ENCODE measurements around the gene NOXA1.
"Not testable (repeated sequence)": the region's sequence is repeated elsewhere in the genome, so short reads cannot be mapped to it uniquely, and the experiment has no call there.

NOXA1 gene

DNA sequence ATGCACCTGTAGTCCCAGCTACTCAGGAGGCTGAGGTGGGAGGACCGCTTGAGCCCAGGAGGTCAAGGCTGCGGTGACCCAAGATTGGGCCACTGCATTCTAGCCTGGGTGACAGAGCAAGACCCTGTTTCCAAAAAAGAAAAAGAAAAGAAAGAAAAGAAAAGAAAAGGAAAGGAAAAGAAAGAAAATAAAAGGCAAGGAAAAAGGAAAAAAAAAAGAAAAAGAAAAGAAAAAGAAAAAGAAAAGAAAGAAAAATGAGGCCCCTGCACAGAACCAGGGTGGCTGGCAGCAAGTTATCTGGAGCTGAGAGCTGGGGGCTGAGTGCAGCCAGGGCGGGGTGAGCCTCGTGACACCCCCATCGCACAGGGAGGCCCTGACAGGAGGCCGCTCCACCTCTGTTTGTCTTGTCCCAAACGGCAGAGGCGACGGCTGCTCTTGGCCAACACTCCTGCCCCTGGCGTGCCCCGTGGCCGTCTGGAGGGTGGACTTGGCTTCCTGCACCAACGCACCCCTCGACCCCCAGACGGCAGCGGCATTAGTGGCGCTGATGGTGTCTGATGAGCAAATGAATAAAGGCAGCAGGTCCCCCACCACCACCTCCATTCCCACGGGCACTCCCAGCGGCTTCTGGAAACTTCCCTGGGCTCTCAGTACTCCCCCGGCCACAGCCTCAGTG is 17.0 kb upstream of the NOXA1 start:
- DNase-seq, result no peak

- peak; percentile 70 for DNase-seq
These were observed 16.2 kb upstream of the NOXA1 start for GRCh38 chr9:137406876-137407589.

- DNase-seq, result no peak
These were observed 15.4 kb upstream of the NOXA1 start for GRCh38 chr9:137407590-137408300.

DNA sequence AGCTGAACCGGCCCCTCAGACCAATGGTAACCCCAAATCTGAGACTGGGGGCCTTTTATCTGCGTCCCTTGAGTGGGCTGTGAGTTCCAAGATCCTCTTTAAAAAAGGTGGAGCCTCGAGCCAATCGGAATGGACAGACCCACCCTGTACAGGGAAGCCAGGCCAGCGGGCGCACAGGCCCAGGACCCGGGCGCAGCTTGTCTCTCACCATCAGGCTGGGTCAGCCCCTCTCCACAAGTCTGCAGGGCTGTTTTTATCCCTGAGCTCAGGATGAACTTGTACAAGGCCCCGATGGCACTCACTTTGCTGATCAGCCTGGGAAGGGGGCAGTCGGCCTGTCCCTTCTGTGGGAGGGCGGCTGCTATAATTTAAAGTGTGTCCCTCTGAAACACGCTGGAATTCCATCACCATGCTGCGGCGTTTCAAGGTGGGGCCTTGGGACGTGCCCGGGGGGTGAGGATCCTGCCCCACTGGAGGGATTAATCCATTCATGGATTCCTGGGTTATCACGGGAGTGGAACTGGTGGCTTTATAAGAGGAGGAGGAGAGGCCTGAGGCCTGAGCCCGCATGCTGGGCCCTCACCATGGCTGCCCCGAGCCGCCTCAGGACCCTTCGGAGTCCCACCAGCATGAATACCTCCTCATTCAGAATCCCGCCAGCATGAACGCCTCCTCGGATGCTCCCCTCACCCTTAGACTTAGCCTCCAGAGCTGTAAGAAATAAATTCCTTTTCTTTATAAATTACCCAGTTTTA is 14.4 kb upstream of the NOXA1 start:
- DNase-seq, result no peak

DNA sequence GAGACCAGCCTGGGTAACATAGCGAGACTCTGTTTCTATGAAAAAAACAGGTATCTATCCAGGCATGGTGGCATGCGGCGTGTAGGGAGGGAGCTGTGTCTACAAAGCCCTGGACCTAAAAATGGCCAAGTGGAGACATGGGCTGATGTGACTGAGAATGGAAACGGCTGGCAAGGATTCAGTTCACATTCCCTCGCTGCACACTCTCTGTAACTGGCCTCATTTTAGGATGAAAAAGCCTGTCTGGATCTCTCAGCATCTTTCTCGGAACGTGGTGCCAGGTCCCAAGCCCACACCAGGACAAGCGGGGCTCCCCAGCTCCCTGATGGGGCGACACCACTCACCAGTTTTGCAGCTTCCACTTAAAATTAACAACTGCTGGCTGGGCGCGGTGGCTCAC is 13.7 kb upstream of the NOXA1 start:
- DNase-seq, result no peak

DNA sequence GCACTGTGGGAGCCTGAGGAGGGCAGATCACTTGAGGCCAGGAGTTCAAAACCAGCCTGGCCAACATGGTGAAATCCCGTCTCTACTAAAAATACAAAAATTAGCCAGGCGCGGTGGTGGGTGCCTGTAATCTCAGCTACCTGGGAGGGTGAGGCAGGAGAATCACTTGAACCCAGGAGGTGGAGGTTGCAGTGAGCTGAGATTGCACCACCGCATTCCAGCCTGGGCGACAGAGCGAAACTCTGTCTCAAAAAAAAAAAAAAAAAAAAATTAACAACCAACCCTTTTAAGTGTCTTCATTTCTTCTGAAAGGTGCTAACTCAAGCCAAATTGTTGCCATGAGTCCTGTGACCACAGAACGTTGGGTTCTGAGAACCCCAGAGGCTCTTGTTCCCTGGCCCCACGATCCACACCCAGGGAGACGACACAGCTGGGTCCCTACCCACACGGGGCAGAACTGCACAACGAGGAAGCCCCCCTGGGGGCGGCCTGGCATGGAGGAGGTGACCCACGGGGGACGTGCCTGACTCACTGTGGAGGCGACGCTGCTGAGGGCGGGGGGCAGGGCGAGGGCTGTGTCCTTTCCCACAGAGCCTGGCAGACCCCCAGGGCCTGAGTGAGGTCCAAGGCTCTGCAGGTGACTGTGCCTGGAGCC is 12.8 kb upstream of the NOXA1 start:
- DNase-seq, result not testable (repeated sequence)

DNA sequence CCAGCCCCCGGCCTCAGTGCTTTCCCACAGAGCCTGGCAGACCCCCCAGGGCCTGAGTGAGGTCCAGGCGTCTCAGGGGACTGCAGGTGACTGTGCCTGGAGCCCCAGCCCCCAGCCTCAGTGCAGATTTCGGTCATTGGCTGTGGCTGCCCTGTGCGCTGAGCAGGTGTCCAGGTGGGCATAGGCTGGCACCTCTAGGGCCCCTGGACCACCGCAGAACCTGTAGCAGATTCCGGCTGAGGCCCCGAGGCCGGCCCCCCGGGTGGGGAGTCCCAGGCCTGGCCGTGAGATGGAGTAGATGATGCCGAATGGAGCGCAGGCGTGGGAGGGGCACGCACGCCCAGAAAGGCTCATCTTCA is 12.3 kb upstream of the NOXA1 start:
- DNase-seq, result no peak

DNA sequence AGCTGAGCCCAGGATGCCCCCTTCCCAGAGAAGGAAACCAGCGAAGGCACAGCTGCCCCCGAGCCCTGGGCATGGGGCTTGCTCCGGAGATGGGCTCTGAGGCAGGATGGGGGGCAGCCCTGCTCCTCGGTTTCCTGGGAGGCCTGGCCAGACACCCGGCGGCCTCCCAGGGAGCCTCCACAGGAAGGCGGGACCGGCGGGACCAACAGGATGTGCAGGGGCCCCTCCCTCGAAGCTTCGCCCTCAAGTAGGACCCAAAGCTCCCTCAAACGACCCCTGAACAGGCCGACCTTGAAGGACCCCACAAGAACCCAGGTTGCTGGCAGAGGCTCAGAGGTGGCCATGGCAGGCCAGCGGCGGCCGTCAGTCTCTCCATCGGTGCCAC is 11.9 kb upstream of the NOXA1 start:
- no peak for DNase-seq

DNA sequence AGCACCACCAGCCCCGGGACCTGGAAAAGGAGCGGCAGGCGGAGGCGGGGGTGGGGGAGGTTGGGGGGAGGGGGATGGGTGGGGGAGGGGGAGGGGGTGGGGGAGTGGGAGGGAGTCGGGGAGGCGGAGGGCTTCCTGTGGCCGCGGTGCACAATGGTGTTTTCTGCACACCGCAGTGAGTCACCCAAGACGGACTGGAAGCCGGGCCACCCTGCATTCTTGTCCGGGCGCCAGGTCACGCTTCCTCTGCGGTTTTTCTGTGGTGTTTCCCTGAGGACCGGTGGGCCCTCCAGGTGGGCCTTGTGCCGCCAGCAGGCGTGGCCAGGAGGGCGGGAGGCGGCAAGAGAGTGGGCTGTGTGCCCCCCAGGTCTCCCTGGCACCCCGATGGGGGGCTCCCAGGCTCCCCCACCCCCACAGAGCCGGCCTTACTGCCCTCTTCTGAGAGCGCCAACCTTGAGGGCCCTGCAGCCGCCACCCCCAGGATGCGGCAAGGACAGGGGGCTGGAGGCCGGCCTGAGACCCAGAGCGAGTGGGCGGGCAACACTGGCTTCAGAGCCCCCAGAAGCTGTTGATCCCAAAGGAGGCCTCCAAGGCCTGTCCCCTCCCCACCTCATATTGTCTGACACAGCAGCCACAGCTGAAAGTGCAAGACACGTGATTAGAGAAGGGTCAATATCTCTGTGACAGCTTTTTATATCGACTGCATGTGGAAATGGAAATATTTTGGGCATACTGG is 11.4 kb upstream of the NOXA1 start:
- peak; percentile 41 for DNase-seq

DNA sequence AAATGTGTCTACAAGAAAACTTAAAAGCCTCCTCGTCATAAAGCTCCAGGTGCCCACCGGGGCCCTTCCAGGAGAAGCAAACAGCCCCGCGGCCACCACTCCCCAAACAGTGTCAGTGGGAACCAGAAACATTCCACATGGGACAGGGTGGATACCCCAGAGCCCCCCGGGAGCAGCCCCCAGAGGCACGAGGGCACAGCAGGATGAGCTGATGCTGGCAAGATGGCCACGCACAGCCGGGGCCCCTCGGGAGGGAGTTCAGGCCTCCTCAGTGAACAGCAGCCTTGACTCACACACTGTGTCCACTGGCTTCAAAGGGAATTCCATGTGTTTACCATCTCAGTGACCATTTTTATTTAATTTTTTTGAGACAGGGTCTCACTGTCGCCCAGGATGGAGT is 10.8 kb upstream of the NOXA1 start:
- DNase-seq, result no peak

DNA sequence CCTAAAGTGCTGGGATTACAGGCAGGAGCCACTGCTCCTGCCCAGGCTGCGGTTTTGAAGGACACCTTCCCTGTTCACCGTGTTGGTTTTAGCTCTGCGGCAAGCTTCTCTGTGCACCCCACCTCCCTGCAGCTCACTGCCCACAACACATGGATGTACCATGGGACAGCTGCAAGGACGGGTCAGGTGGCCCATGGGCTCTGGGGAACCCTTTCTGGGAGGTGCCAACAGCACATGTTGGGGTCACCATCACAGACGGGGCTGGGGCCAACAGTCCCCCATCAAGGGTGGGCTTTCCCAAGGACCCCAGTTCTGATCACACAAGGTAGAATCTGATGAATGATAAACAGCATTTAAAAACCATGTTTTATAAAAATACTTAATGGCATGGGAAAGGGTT is 7.7 kb upstream of the NOXA1 start:
- DNase-seq, result no peak

DNA sequence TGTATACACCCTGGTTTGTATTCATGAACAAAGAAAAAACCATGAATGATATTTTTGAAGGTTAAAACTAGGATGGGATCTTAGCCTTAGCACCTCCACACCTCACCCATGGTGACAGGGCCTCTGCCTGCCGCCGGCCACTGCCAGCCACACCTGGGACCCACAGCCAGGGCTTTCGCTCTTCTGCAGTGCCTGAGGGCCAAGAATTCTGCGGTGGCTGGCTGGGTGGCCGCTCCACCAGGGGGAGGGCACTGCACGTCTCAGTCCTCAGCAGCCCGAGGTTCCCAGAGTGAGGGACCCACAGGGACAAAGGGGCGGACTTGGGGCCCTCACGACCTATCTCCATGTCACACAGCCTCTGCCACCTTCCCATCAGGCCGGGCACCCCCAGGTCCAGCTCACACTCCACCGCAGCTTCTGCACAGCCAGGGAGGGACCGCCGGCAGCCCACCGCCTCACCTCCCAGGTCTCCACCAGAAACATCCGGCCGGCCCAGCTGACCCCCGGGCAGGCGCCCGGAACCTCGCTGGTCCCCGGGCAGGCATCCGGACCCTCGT is 7.1 kb upstream of the NOXA1 start:
- DNase-seq, result no peak

DNA sequence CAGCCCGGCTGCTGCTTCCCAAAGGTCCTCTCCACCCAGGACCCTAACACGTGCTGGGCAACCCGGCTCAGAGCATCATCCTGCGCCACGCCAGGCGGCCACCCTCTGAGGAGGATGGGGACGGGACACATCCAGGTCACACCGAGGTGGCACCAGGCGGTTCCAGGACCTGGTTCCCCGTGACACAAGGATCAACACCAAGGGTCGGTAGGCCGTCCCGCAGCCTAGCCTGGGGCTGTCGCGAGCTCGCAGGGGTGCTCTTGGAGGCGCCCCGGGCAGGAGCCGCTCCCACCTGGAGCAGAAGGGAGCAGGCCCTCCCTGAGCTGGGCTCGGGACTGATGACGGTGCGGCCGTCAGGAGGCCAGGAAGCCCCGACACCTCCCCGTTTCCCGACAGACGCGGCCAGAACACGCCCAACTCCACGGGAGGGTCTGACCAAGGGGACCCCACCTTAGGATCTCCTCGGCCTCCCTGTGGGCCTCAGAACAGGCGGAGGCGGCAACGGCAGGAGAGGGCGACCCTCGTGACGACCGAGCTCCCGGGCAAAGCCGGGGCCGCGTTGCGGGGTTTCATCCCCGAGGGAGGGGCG is 6.5 kb upstream of the NOXA1 start:
- no peak for DNase-seq

DNA sequence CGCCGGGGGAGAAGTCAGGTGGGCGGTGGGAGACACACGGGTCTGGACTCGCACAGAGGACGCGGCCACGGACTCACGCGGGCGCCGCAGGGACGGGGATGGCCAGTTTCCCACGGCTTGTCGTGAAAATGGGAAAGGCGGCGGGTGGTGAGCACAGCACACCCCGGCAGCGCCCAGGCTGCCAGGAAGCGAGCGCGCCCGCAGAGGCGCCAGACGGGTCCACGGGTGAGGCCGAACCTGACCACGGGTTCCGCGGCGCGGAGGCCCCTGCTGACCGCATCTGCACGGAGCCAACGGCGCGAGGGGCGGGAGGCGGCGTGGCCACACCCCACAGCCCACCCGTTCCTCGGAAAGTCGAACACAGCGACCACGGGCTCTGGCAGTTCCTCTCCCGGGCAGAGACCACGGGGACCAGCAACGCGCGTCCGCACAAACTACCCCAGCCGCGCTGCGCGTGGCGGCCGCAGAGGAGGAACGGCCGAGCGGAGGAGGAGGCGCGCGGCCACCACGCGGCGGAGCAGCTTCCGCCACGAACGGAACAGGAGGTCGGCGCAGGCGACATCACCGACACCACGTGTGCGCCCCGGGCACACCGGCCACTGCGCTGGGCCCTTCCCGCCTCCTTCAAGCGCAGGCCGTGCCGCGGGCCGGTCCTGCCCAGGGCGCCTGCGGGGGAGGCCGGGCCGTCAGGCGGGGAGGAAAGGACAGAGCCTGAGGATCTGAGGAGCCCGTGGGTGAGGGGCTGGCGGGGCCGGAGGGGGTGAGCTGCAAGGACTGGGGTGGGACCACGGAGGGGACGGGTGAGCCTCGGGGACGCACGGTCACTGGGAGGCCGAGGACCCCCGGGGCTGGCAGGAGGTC is 5.8 kb upstream of the NOXA1 start:
- no peak for DNase-seq

DNA sequence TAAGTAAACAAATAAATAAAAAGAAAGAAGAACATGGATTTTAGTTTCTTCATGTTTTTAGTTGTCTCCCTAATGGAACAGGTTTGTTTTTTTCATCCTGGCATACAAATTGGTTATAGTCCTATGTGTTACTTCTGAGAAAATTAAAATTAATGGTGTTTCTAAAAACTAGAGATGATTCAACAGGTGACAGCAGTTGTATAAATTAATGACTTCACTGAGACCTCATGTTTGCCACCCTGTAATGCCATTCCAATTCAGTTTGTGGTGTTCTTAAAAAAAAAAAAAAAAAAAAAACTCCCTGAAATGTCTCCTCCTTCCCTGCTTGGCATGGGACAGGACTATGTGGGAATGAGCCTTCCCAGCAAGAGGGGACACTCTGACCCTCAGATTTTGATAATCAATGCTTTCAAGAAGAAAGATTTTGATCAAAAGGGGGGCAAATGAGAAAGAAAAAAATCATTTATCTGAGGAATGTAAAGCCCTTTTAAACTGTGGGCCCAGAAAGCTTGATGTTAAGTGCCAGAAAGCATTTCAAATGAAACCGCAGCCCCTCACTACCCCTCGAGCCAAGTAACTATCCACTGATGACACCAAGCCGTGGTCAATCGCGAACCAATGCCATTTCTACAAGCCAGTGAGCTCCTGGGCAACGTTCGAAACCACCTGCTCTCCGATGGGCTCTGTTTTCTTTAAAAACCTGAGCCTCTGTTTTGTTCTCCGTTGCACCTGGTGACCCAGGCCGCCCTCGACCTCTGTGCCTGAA is 1.2 kb upstream of the NOXA1 start:
- no peak for DNase-seq

- no peak for DNase-seq
These were observed 510 bp downstream of the NOXA1 start for GRCh38 chr9:137423514-137424291.

GRCh38 chr9:137426018-137426681 is 3.0 kb downstream of the NOXA1 start:
- DNase-seq, result no peak

All from CD4-positive, alpha-beta T cell treated with Interleukin-10 for 1 hour (primary cell).